Measurements from ENCODE around the gene RFX7. TPM values are rescaled to one million over a fixed set of nuclear protein-coding genes. Genes with fewer than 3 reads are reported as not detected.

RFX7 gene
- total RNA-seq (10 to 100 TPM; 19.0 to 30.2 (median 24.8) TPM), polyA plus RNA-seq (1 to 10 TPM; 2.7 to 3.7 (median 3.5) TPM)
- long read RNA-seq, donor 1 = 0 reads
- long read RNA-seq, donor 2 = 0 reads

GRCh38 chr15:56243163-56244037 is at the start of gene RFX7:
RFX7 (minus strand) TSS chr15:56243879; CDS start chr15:56243285, 594 bp downstream.
- H3K4me1 ChIP-seq = peaks cover 26 to 71% (median 53%) of the 10 kb centered on the region in 6 donors
- 0 to 2% (median 1%) methylated on average over 52 to 85 of the region's 85 CpGs for WGBS, 5 donors
- H3K36me3 ChIP-seq = no peaks in the 10 kb centered on the region
- TF ChIP-seq POLR2A (IDR thresholded peaks at IDR 0.05) = no peak
- TF ChIP-seq POLR2AphosphoS5 (IDR thresholded peaks at IDR 0.05) = peak; percentile 27 to 68 (median 63)
- H3K9me3 ChIP-seq = no peaks in the 10 kb centered on the region
- DNase-seq = peak; percentile 94
- intact Hi-C loops (cut with DNase I; ENCODE audit: low total_unique reads) = no loop called here
- no peaks in the 10 kb centered on the region for H3K27me3 ChIP-seq (replicated peaks in 1 of 7)
- H3K4me3 ChIP-seq = peak within 1 kb of the TSS; percentile 57 to 93 (median 70)
- H3K27ac ChIP-seq = peak within 1 kb of the TSS; percentile 83 to 93 (median 92)

GRCh38 chr15:56292546-56293316 is 49.1 kb upstream of the RFX7 start:
- TF ChIP-seq, protein P1, sequence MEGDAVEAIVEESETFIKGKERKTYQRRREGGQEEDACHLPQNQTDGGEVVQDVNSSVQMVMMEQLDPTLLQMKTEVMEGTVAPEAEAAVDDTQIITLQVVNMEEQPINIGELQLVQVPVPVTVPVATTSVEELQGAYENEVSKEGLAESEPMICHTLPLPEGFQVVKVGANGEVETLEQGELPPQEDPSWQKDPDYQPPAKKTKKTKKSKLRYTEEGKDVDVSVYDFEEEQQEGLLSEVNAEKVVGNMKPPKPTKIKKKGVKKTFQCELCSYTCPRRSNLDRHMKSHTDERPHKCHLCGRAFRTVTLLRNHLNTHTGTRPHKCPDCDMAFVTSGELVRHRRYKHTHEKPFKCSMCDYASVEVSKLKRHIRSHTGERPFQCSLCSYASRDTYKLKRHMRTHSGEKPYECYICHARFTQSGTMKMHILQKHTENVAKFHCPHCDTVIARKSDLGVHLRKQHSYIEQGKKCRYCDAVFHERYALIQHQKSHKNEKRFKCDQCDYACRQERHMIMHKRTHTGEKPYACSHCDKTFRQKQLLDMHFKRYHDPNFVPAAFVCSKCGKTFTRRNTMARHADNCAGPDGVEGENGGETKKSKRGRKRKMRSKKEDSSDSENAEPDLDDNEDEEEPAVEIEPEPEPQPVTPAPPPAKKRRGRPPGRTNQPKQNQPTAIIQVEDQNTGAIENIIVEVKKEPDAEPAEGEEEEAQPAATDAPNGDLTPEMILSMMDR (IDR thresholded peaks at IDR 0.05 in 8 of 11, conservative IDR thresholded peaks at IDR 0.05 in 3 of 11) = no peak
- TF ChIP-seq POLR2A (IDR thresholded peaks at IDR 0.05) = no peak
- no peak for TF ChIP-seq POLR2AphosphoS5 (IDR thresholded peaks at IDR 0.05)
- Histone ChIP-seq H3K4me1 (no peaks in the 10 kb centered on the region), H3K27ac (no peak overlapping the region), H3K27me3 (replicated peaks in 1 of 7) (no peaks in the 10 kb centered on the region), H3K4me3 (no peak overlapping the region), H3K36me3 (no peaks in the 10 kb centered on the region), H3K9me3 (peaks cover 0 to 27% (median 20%) of the 10 kb centered on the region in 8 donors)
- no peak for DNase-seq
- intact Hi-C loops (cut with DNase I; ENCODE audit: low total_unique reads) = no loop called here
- WGBS, 5 donors = 92 to 98% (median 95%) methylated on average over 5 of the region's 5 CpGs

DNA sequence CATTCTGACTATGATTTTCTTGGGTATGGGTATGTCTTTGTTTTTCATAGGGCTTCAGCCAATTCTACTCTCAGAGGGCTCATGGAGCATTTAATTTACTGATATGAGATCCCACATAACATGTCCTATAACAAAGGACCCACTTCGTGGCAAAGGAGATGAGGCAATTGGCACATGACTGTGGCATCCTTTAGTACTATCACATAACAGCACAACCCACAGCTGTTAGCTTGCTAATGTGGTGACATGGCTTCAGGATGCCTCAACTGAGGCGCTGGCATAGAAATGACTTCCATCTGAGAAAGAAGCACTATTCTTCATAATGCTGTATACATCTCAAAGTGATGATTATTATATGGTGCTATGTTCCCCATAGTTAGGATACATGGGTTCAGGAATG is 48.1 kb upstream of the RFX7 start:
- no peaks in the 10 kb centered on the region for H3K36me3 ChIP-seq
- no peaks in the 10 kb centered on the region for H3K4me1 ChIP-seq
- 82 to 96% (median 89%) methylated on average over 2 of the region's 2 CpGs for WGBS, 5 donors
- TF ChIP-seq POLR2AphosphoS5 (IDR thresholded peaks at IDR 0.05) = no peak
- TF ChIP-seq, protein P1 (IDR thresholded peaks at IDR 0.05 in 8 of 11, conservative IDR thresholded peaks at IDR 0.05 in 3 of 11) = no peak
- no peak for TF ChIP-seq POLR2A (IDR thresholded peaks at IDR 0.05)
- peaks cover 0 to 28% (median 22%) of the 10 kb centered on the region in 8 donors for H3K9me3 ChIP-seq
- intact Hi-C loops (cut with DNase I; ENCODE audit: low total_unique reads) = no loop called here
- H3K27ac ChIP-seq = no peak overlapping the region
- no peak overlapping the region for H3K4me3 ChIP-seq
- DNase-seq = no peak
- H3K27me3 ChIP-seq (replicated peaks in 1 of 7) = no peaks in the 10 kb centered on the region

- intact Hi-C loops (cut with DNase I; ENCODE audit: low total_unique reads) = no loop called here
- Histone ChIP-seq H3K4me1 (no peaks in the 10 kb centered on the region), H3K27me3 (replicated peaks in 1 of 7) (peaks cover 0 to 5% (median 0%) of the 10 kb centered on the region in 7 donors), H3K27ac (no peak overlapping the region), H3K4me3 (no peak overlapping the region), H3K36me3 (no peaks in the 10 kb centered on the region), H3K9me3 (peaks cover 0 to 28% (median 22%) of the 10 kb centered on the region in 8 donors)
- TF ChIP-seq POLR2AphosphoS5 (IDR thresholded peaks at IDR 0.05) = no peak
- TF ChIP-seq POLR2A (IDR thresholded peaks at IDR 0.05) = no peak
- TF ChIP-seq, protein P1 (IDR thresholded peaks at IDR 0.05 in 8 of 11, conservative IDR thresholded peaks at IDR 0.05 in 3 of 11) = no peak
- 63 to 88% (median 85%) methylated on average over 3 of the region's 3 CpGs for WGBS, 5 donors
- DNase-seq = no peak
These were observed 42.5 kb upstream of the RFX7 start for GRCh38 chr15:56286213-56286612.

All from spleen (tissue), 13 donors.